ENCODE data around the gene MRC2.

DNA sequence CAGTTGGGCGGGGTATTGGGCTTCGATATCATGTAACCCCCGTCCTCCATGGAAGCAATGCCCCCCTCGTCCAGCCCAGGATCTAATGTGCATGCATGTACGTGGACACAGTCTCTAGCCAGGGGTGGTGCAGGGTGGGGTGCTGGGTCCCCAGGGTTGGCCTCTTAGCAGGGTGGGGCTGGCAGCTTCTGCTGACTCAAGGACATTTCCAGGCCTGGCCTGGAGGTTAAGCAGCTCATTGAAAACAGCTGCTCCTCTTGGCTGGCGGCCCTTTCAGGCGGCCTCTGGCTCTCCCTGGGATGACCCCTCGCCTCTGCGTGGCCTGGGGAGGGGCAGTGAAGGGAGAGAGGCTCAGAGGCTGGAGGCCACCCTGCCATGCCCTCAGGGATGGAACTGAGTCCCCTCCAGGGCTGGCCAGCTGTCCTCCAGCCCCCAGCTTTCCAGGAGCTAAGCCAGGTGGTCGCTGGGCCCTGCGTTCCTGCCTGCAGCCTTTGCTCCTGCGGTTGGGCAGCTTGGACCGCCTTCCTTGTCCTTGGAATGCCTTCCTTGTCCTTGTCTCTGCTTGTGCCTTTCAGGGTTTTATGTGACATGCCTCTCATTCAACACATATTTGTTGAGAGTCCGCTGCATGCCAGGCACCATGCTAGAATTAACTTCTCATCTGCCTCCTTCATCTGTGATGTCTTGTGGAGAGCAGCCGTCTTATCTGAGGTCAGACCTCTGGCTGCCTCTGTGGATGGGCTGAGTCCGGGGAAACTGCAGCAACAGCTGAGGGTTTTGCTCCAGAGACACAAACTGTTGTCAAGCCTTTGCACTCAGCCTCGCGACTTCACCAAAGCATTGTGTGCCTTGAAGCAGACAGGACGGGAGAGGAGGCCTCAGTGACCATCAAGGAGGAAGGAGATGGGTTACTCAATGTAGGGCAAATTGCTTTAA is 26.6 kb downstream of the MRC2 start:
- TF ChIP-seq POLR2A (IDR thresholded peaks at IDR 0.05): no peak
- TF ChIP-seq CTCF (IDR thresholded peaks at IDR 0.05): no peak
